Lung (tissue), 12 donors: ENCODE data around the gene ZC3HAV1. TPM values are rescaled to one million over a fixed set of nuclear protein-coding genes. Genes with fewer than 3 reads are reported as not detected.

Experiments
- ATAC-seq: fragments of 200-7000 bp; cut with Tn5 transposase; one replicate; pipeline ENCODE4 v1.9.1; 2020; ENCODE audit warnings: moderate number of reproducible peaks; ENCODE audit not compliant: insufficient read depth, low FRiP score
- DNase-seq, 3 donors: peaks; one replicate each; pipeline ENCODE4 v3.0.0-alpha.2; 2013 to 2017
- H3K27ac ChIP-seq, 2 donors: one replicate each; pipeline ENCODE4 v1.5.1; 2013; ENCODE audit warnings: mild to moderate bottlenecking in 2 of 2, moderate library complexity in 2 of 2, control low read depth in 1 of 2, inconsistent platforms in 1 of 2, low read depth in 1 of 2, low read length in 1 of 2
- H3K27me3 ChIP-seq, 3 donors: one replicate each; pipeline ENCODE4 v1.5.1; 2013; ENCODE audit warnings: low read length in 2 of 3; ENCODE audit not compliant: control insufficient read depth in 3 of 3, insufficient read depth in 3 of 3
- H3K36me3 ChIP-seq, 4 donors: one replicate each; pipeline ENCODE4 v1.5.1; 2013; ENCODE audit warnings: low read length in 4 of 4, mild to moderate bottlenecking in 1 of 4, moderate library complexity in 1 of 4; ENCODE audit not compliant: control insufficient read depth in 4 of 4, insufficient read depth in 4 of 4
- H3K4me1 ChIP-seq, 5 donors: one replicate each; pipeline ENCODE4 v1.5.1; 2013; ENCODE audit warnings: low read length in 5 of 5, mild to moderate bottlenecking in 2 of 5, moderate library complexity in 1 of 5; ENCODE audit not compliant: control insufficient read depth in 5 of 5, insufficient read depth in 5 of 5
- H3K4me3 ChIP-seq: one replicate; pipeline ENCODE4 v1.5.1; 2013; ENCODE audit warnings: mild to moderate bottlenecking, control low read depth, moderate library complexity
- H3K9ac ChIP-seq, 2 donors: one replicate each; pipeline ENCODE4 v1.5.1; 2013; ENCODE audit warnings: low read length in 2 of 2, control low read depth in 1 of 2; ENCODE audit not compliant: insufficient read depth in 1 of 2
- H3K9me3 ChIP-seq, 4 donors: one replicate each; pipeline ENCODE4 v1.5.1; 2013; ENCODE audit warnings: low read length in 3 of 4, mild to moderate bottlenecking in 1 of 4, moderate library complexity in 1 of 4; ENCODE audit not compliant: control insufficient read depth in 4 of 4, insufficient read depth in 3 of 4
- WGBS, 2 donors: extraction: QIAGEN DNeasy Blood & Tissue Kit; methylation state at CpG; one replicate each; pipeline ENCODE4 v1.1.7; 2013; 5-methylcytosine and 5-hydroxymethylcytosine counted together
- polyA plus RNA-seq, 2 donors: library from polyadenylated mRNA; stranded (reverse); fragments of 200-250 nt; gene quantifications; one replicate each; pipeline ENCODE4 v1.2.1, GENCODE V29; 2013
- total RNA-seq, 2 donors: library from RNA; depleted of rRNA in 1 of 2; stranded (reverse); fragments of >200 nt in 1 of 2; gene quantifications; one replicate each; pipeline ENCODE4 v1.2.1, GENCODE V29; 2014 to 2021
- TF ChIP-seq, protein P1 (sequence below): IDR thresholded peaks from 2 replicates; pipeline ENCODE4 v1.5.1; 2012; ENCODE audit warnings: mild to moderate bottlenecking; ENCODE audit errors: control extremely low read depth, extremely low read depth
- donor health status: control.
- donor health status: control.
- donor health status: Bipolar disorder and iron deficiency.
- donor health status: healthy.
- donor health status: DM: yes; HTN: yes; CAD: no.

ZC3HAV1 gene
- total and polyA plus RNA-seq, 4 donors, result 8.2 to 43.4 (median 24.5) TPM

DNA sequence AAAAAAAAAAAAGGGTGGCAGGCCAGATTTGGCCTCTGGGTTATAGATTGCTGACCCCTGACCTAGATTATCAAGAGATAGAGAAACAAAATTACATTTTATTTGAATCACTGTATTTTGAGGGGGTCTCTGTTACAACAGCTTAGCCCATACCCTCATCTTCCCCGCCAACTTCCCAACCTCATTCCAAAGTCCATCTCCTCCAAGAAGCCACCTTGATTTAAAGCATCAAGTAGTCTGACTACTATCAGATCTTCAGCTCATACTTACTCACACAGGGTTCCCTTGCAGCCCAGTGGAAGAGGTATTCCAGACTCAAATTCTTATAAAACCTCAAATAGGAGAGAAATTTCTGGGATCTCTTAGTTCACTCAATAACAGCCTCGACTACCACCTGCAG is 20.4 kb downstream of the ZC3HAV1 start:
- no peak overlapping the region for H3K9ac ChIP-seq
- H3K36me3 ChIP-seq, result peaks cover 5 to 26% (median 9%) of the 10 kb centered on the region in 4 donors
- ATAC-seq, result no peak
- DNase-seq, result no peak
- H3K27ac ChIP-seq, result no peak overlapping the region
- TF ChIP-seq, protein P1, sequence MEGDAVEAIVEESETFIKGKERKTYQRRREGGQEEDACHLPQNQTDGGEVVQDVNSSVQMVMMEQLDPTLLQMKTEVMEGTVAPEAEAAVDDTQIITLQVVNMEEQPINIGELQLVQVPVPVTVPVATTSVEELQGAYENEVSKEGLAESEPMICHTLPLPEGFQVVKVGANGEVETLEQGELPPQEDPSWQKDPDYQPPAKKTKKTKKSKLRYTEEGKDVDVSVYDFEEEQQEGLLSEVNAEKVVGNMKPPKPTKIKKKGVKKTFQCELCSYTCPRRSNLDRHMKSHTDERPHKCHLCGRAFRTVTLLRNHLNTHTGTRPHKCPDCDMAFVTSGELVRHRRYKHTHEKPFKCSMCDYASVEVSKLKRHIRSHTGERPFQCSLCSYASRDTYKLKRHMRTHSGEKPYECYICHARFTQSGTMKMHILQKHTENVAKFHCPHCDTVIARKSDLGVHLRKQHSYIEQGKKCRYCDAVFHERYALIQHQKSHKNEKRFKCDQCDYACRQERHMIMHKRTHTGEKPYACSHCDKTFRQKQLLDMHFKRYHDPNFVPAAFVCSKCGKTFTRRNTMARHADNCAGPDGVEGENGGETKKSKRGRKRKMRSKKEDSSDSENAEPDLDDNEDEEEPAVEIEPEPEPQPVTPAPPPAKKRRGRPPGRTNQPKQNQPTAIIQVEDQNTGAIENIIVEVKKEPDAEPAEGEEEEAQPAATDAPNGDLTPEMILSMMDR, result no peak
- H3K4me1 ChIP-seq, result peaks cover 0 to 6% (median 0%) of the 10 kb centered on the region in 5 donors
- 96 to 97% methylated on average over 2 of the region's 2 CpGs for WGBS, 2 donors
- H3K4me3 ChIP-seq, result no peak overlapping the region
- peaks cover 0 to 2% (median 0%) of the 10 kb centered on the region in 3 donors for H3K27me3 ChIP-seq
- no peaks in the 10 kb centered on the region for H3K9me3 ChIP-seq

DNA sequence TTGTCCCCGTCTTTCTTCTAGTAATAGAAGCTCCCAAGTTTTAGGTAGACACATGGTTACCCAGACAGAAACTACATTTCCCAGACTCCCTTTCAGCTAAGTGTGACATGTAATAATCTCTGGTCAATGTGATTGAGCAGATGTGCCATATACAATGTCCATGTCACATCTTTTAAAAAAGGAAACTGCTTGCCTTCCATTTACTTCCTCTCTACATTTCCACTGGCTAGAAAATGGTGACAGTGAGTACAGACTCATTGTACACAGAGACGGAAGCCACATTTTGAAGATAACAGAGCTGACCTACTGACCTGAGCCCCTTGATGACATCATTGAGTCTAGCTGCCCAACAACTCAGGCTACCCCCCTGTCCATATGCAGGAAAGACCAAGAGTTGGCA is 21.3 kb downstream of the ZC3HAV1 start:
- Histone ChIP-seq H3K9ac (no peak overlapping the region), H3K27ac (no peak overlapping the region), H3K9me3 (peaks cover 0 to 2% (median 0%) of the 10 kb centered on the region in 4 donors), H3K4me1 (peaks cover 0 to 6% (median 0%) of the 10 kb centered on the region in 5 donors), H3K27me3 (peaks cover 0 to 2% (median 0%) of the 10 kb centered on the region in 3 donors), H3K36me3 (peaks cover 5 to 29% (median 12%) of the 10 kb centered on the region in 4 donors), H3K4me3 (no peak overlapping the region)
- WGBS, 2 donors, result 95% methylated on average over 2 of the region's 2 CpGs
- no peak for DNase-seq
- ATAC-seq, result no peak
- TF ChIP-seq, protein P1, result no peak

DNA sequence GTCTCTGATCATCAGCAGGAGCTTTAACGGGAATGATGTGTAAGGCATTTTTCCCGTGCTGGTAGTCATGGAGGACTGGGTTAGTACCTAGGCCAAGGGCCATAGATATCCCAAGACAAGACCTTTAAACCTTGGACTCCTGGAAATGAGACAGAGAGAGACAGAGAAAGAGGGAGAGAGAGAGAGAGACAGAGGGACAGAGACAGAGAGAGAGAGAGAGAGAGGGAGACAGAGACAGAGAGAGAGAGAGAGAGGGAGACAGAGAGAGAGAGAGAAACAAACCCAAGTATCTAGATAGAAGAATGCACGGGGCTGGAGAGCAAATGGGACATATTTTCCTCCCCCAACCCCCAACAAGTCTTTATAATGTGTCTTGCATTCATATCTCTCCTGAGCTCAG is 22.3 kb downstream of the ZC3HAV1 start:
- H3K4me1 ChIP-seq, result peaks cover 0 to 4% (median 0%) of the 10 kb centered on the region in 5 donors
- 88 to 94% methylated on average over 3 of the region's 3 CpGs for WGBS, 2 donors
- no peak overlapping the region for H3K4me3 ChIP-seq
- no peak overlapping the region for H3K9ac ChIP-seq
- TF ChIP-seq, protein P1, result no peak
- H3K27ac ChIP-seq, result no peak overlapping the region
- no peak for ATAC-seq
- H3K27me3 ChIP-seq, result no peaks in the 10 kb centered on the region
- peaks cover 0 to 2% (median 0%) of the 10 kb centered on the region in 4 donors for H3K9me3 ChIP-seq
- DNase-seq, result no peak
- H3K36me3 ChIP-seq, result peaks cover 5 to 30% (median 12%) of the 10 kb centered on the region in 4 donors

DNA sequence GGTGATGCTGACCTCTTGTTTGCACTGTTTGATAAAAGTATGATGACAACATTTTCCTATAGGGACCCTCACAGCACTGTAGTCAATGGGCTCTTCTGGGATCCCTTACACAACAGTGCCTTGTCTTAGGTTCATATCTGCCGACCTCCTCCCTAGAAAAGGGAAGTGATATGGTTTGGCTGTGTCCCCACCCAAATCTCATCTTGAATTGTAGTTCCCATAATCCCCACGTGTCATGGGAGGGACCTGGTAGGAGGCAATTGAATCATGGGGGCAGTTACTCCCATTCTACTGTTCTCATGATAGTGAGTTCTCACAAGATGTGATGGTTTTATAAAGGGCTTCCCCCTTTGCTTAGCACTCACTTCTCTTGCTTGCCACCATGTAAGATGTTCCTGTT is 23.1 kb downstream of the ZC3HAV1 start:
- peaks cover 5 to 30% (median 12%) of the 10 kb centered on the region in 4 donors for H3K36me3 ChIP-seq
- no peak for DNase-seq
- WGBS, 2 donors, result 62 to 64% methylated on average over 2 of the region's 2 CpGs
- H3K27me3 ChIP-seq, result no peaks in the 10 kb centered on the region
- TF ChIP-seq, protein P1, result no peak
- H3K9me3 ChIP-seq, result peaks cover 0 to 2% (median 0%) of the 10 kb centered on the region in 4 donors
- H3K4me3 ChIP-seq, result no peak overlapping the region
- H3K4me1 ChIP-seq, result peaks cover 0 to 4% (median 0%) of the 10 kb centered on the region in 5 donors
- ATAC-seq, result no peak
- H3K9ac ChIP-seq, result no peak overlapping the region
- H3K27ac ChIP-seq, result no peak overlapping the region
